Lower leg skin (tissue), 3 donors: Measurements from ENCODE around the gene RUNX2.

ENCODE experiments used
- POLR2A ChIP-seq, 2 donors: fragments of 450-650 bp; IDR thresholded peaks; one replicate each; pipeline ENCODE4 v1.6.1; 2016 to 2017; ENCODE audit warnings: antibody characterized with exemption in 2 of 2, mild to moderate bottlenecking in 1 of 2, moderate library complexity in 1 of 2
- TF ChIP-seq, protein P1 (sequence below), 3 donors: fragments of 450-650 bp; IDR thresholded peaks; one replicate each; pipeline ENCODE4 v1.5.1; 2016; ENCODE audit warnings: antibody characterized with exemption in 3 of 3, mild to moderate bottlenecking in 3 of 3, moderate library complexity in 2 of 3

DNA sequence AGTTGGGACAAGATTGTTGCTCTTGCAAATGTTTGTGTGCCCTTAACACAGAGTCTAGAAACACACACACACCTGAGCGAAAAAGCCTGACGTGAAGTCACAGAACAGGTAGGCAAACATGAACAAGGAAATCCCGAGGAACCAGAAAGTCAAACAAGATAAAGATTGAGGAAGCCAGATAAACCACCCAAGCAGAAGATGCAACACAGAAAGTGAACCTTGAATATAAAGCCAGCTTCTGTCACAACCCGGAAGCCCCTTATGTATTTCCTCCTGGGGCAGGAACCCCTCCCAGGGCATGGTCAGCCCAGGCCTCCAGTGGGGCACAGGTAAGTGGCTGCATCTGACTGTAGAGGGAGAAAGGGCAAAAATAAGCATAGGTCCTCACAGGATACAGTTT is 207.8 kb downstream of the RUNX2 start:
- TF ChIP-seq, protein P1, sequence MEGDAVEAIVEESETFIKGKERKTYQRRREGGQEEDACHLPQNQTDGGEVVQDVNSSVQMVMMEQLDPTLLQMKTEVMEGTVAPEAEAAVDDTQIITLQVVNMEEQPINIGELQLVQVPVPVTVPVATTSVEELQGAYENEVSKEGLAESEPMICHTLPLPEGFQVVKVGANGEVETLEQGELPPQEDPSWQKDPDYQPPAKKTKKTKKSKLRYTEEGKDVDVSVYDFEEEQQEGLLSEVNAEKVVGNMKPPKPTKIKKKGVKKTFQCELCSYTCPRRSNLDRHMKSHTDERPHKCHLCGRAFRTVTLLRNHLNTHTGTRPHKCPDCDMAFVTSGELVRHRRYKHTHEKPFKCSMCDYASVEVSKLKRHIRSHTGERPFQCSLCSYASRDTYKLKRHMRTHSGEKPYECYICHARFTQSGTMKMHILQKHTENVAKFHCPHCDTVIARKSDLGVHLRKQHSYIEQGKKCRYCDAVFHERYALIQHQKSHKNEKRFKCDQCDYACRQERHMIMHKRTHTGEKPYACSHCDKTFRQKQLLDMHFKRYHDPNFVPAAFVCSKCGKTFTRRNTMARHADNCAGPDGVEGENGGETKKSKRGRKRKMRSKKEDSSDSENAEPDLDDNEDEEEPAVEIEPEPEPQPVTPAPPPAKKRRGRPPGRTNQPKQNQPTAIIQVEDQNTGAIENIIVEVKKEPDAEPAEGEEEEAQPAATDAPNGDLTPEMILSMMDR (IDR thresholded peaks at IDR 0.05), result no peak
- TF ChIP-seq POLR2A (IDR thresholded peaks at IDR 0.05), result no peak
